HepG2 (cell line): ENCODE measurements around the gene TAS1R3.

ENCODE experiments used
- HMG20B ChIP-seq: conservative IDR thresholded peaks from 2 replicates; pipeline ENCODE4 v1.6.1; 2016; ENCODE audit warnings: missing genetic modification reagents, missing compliant biosample characterization
- POLR2A ChIP-seq, 2 experiments: IDR thresholded peaks; 2 replicates each; pipeline ENCODE4 v1.6.1; 2011; ENCODE audit warnings: low read depth in 2 of 2, low read length in 2 of 2, mild to moderate bottlenecking in 1 of 2, moderate library complexity in 1 of 2; ENCODE audit not compliant: insufficient read depth in 1 of 2
- POLR2AphosphoS2 ChIP-seq: IDR thresholded peaks from 2 replicates; pipeline ENCODE4 v1.6.1; 2011; ENCODE audit warnings: low read depth, low read length, improper control_type of control experiment
- TF ChIP-seq, protein P1 (sequence below): fragments of 450-650 bp; IDR thresholded peaks from 2 replicates; pipeline ENCODE4 v1.6.1; 2016

DNA sequence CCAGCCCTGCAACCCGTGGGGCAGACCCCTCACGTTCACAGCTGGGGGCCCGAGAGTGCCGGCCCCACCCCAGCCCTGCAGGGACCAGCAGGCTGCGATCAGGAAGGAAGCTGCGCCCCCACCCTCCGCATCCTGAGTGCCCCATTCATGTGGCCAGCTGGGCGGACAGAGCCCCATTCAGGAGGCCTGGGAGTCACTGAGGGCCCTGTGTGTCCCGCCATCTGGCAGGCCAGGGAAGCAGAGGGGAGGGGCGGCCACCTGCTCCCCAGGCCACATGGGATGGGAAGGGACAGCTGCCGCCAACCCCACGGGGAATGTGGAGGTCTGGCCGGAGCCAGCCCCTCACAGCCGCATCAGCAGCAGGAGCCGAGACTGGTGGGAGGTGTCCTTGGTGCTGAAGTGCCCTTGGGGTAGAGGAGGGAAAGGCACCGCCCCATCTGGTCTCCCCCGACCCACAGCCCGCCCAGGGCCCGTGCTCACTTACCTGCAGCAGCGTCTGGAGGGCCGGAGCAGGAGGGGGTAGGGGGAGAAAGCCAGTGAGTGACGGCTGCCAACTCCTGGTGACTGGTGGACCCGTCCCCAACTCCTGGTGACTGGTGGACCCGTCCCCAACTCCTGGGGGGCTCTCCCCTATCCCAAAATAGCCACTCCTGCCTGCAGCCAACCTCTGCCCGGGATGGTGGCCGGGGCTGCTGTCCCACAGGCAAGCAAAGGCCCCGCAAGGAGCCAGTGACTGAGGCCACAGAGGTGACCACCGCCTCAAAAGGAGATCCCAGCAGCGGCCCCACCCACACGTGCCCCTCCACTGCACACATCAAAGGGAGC lies 32.0 kb upstream of the TAS1R3 start:
- TF ChIP-seq, protein P1, sequence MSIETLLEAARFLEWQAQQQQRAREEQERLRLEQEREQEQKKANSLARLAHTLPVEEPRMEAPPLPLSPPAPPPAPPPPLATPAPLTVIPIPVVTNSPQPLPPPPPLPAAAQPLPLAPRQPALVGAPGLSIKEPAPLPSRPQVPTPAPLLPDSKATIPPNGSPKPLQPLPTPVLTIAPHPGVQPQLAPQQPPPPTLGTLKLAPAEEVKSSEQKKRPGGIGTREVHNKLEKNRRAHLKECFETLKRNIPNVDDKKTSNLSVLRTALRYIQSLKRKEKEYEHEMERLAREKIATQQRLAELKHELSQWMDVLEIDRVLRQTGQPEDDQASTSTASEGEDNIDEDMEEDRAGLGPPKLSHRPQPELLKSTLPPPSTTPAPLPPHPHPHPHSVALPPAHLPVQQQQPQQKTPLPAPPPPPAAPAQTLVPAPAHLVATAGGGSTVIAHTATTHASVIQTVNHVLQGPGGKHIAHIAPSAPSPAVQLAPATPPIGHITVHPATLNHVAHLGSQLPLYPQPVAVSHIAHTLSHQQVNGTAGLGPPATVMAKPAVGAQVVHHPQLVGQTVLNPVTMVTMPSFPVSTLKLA: no peak
- no peak for TF ChIP-seq POLR2AphosphoS2
- TF ChIP-seq POLR2A (IDR thresholded peaks at IDR 0.05; ENCODE audit: insufficient read depth in 1 of 2, low read depth in 2 of 2, low read length in 2 of 2): no peak
- no peak for TF ChIP-seq HMG20B
